Peyer's patch (tissue), 4 donors: ENCODE results near the gene KLHL25. TPM values are rescaled to one million over a fixed set of nuclear protein-coding genes. Genes with fewer than 3 reads are reported as not detected.

ENCODE experiments used
- DNase-seq, 3 donors: peaks; one replicate each; pipeline ENCODE4 v3.0.0-alpha.2; 2017 to 2019
- H3K27ac ChIP-seq, 4 donors: fragments of 200-600 bp; sonication (generic); one replicate each; pipeline ENCODE4 v1.5.1; 2016 to 2019
- H3K27me3 ChIP-seq, 2 donors: fragments of 200-600 bp; sonication (generic); one replicate each; pipeline ENCODE4 v1.5.1; 2019
- H3K36me3 ChIP-seq, 3 donors: fragments of 200-600 bp; sonication (generic); one replicate each; pipeline ENCODE4 v1.5.1; 2016 to 2019
- H3K4me1 ChIP-seq, 4 donors: fragments of 200-600 bp; sonication (generic); one replicate each; pipeline ENCODE4 v1.5.1; 2016 to 2019
- H3K4me3 ChIP-seq, 4 donors: fragments of 200-600 bp; sonication (generic); 1 replicate in 3 of 4; 2 replicates in 1 of 4; pipeline ENCODE4 v1.5.1; 2016 to 2019; ENCODE audit warnings: mild to moderate bottlenecking in 1 of 4
- H3K9me3 ChIP-seq, 4 donors: fragments of 200-600 bp; sonication (generic); one replicate each; pipeline ENCODE4 v1.5.1; 2016 to 2019; ENCODE audit warnings: mild to moderate bottlenecking in 1 of 4
- POLR2A ChIP-seq, 2 donors: fragments of 450-650 bp; IDR thresholded peaks; one replicate each; pipeline ENCODE4 v1.5.1; 2017; ENCODE audit warnings: antibody characterized with exemption in 2 of 2, mild to moderate bottlenecking in 2 of 2, moderate library complexity in 2 of 2
- total RNA-seq, 4 donors: library from RNA; depleted of rRNA; stranded (reverse); fragments of >200 nt; gene quantifications; one replicate each; pipeline ENCODE4 v1.1.0, GENCODE V29; 2016
- TF ChIP-seq, protein P1 (sequence below), 6 experiments: fragments of 450-650 bp in 4 of 6; fragments of 200-600 bp in 2 of 6; sonication (generic) in 1 of 6; IDR thresholded peaks; one replicate each; pipeline ENCODE4 v1.5.1; 2017 to 2019; ENCODE audit warnings: antibody characterized with exemption in 6 of 6, mild to moderate bottlenecking in 3 of 6, moderate library complexity in 1 of 6

Gene KLHL25
- total RNA-seq, 4 donors from 2014 or later = 9.9 to 23.6 (median 17.2) TPM

DNA sequence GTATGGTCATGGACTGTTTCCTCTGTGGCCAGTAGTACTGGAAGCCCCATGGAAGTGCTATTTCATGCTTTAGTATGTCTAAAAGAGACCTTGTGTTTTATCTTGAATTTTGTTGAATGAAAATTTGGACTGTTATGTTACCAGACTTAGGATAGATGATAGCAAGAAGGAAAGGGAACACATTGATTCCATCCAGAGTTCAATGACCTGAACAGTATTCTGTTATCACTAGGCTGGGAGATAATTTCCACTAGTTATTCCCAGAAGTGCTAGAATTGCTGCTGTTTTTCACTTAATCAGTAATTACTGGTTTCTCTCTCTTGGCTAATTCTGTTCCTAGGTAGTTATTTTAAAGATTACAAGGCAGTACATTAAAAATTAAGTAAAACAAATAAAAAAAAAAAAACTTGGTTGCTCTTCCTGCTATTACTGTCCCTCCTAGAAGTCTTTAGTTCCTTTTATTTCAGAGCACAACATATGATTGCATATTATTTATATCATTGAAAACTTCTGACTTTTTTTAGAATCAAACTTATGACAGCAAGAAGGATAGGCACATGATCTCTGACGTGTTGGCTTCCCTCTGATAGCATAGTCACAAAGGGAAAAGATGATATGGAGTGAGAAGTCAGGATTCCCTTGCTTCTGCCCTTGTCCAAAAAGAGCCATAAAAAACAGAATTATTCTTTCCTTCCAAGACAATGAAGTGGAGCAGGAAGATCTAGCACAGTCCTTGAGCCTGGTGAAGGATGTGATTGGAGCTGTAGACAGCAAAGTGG, 72.2 kb downstream of the KLHL25 start:
- Histone ChIP-seq H3K4me3 (no peak overlapping the region), H3K9me3 (no peaks in the 10 kb centered on the region), H3K4me1 (peaks cover 0 to 18% (median 0%) of the 10 kb centered on the region in 4 donors), H3K27ac (no peak overlapping the region), H3K36me3 (peaks cover 0 to 95% (median 0%) of the 10 kb centered on the region in 3 donors), H3K27me3 (no peaks in the 10 kb centered on the region)
- DNase-seq = no peak
- TF ChIP-seq POLR2A (IDR thresholded peaks at IDR 0.05) = no peak
- TF ChIP-seq, protein P1, sequence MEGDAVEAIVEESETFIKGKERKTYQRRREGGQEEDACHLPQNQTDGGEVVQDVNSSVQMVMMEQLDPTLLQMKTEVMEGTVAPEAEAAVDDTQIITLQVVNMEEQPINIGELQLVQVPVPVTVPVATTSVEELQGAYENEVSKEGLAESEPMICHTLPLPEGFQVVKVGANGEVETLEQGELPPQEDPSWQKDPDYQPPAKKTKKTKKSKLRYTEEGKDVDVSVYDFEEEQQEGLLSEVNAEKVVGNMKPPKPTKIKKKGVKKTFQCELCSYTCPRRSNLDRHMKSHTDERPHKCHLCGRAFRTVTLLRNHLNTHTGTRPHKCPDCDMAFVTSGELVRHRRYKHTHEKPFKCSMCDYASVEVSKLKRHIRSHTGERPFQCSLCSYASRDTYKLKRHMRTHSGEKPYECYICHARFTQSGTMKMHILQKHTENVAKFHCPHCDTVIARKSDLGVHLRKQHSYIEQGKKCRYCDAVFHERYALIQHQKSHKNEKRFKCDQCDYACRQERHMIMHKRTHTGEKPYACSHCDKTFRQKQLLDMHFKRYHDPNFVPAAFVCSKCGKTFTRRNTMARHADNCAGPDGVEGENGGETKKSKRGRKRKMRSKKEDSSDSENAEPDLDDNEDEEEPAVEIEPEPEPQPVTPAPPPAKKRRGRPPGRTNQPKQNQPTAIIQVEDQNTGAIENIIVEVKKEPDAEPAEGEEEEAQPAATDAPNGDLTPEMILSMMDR (IDR thresholded peaks at IDR 0.05) = no peak

DNA sequence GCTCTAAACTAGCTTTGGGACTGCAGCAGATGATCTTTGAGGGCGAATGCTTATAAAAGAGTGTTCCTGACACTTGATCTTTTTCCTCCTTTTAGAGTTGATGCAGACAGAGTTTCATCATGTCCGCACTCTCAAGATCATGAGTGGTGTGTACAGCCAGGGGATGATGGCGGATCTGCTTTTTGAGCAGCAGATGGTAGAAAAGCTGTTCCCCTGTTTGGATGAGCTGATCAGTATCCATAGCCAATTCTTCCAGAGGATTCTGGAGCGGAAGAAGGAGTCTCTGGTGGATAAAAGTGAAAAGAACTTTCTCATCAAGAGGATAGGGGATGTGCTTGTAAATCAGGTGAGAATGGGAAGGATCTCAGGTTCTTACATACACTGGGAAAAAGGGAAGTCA, 75.7 kb downstream of the KLHL25 start:
- no peak for DNase-seq
- H3K36me3 ChIP-seq = peaks cover 0 to 98% (median 0%) of the 10 kb centered on the region in 3 donors
- H3K27ac ChIP-seq = peak overlapping the region in 1 of 4 donors; percentile 22
- TF ChIP-seq, protein P1 (IDR thresholded peaks at IDR 0.05) = no peak
- no peak overlapping the region for H3K4me3 ChIP-seq
- H3K9me3 ChIP-seq = no peaks in the 10 kb centered on the region
- H3K27me3 ChIP-seq = no peaks in the 10 kb centered on the region
- no peaks in the 10 kb centered on the region for H3K4me1 ChIP-seq

- H3K4me3 ChIP-seq = no peak overlapping the region
- peak overlapping the region in 1 of 4 donors; percentile 22 for H3K27ac ChIP-seq
- no peaks in the 10 kb centered on the region for H3K27me3 ChIP-seq
- peaks cover 0 to 98% (median 0%) of the 10 kb centered on the region in 3 donors for H3K36me3 ChIP-seq
- no peaks in the 10 kb centered on the region for H3K9me3 ChIP-seq
- TF ChIP-seq POLR2A (IDR thresholded peaks at IDR 0.05) = no peak
- TF ChIP-seq, protein P1 (IDR thresholded peaks at IDR 0.05) = no peak
- no peaks in the 10 kb centered on the region for H3K4me1 ChIP-seq
- peak in 1 of 3 donors; percentile 42 for DNase-seq
Observed at GRCh38 chr15:85718271-85718971, 76.3 kb downstream of the KLHL25 start.

DNA sequence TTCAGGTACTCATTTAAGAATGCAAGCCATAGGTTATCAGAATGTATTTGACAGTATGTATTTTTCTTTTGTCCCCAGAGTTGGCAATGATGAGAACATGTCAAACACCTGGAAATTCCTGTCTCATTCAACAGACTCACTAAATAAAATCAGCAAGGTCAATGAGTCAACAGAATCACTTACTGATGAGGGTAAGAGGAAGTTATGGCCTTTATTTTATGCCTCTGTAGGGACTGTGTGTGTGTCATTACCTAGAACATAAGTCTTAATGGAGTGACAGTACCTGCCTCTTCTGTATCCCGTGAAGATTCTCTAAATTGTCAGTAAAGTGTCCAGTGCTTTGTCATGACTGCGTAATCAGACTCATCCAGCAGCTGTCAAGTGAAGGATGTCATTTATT, 77.5 kb downstream of the KLHL25 start:
- no peak for DNase-seq
- H3K27me3 ChIP-seq = no peaks in the 10 kb centered on the region
- H3K4me3 ChIP-seq = no peak overlapping the region
- no peaks in the 10 kb centered on the region for H3K9me3 ChIP-seq
- H3K27ac ChIP-seq = no peak overlapping the region
- no peak for TF ChIP-seq POLR2A (IDR thresholded peaks at IDR 0.05)
- TF ChIP-seq, protein P1 (IDR thresholded peaks at IDR 0.05) = no peak
- peaks cover 0 to 98% (median 0%) of the 10 kb centered on the region in 3 donors for H3K36me3 ChIP-seq
- no peaks in the 10 kb centered on the region for H3K4me1 ChIP-seq

- Histone ChIP-seq H3K4me3 (no peak overlapping the region), H3K27ac (no peak overlapping the region), H3K4me1 (no peaks in the 10 kb centered on the region), H3K36me3 (peaks cover 0 to 98% (median 0%) of the 10 kb centered on the region in 3 donors), H3K9me3 (no peaks in the 10 kb centered on the region), H3K27me3 (no peaks in the 10 kb centered on the region)
- no peak for DNase-seq
- no peak for TF ChIP-seq POLR2A (IDR thresholded peaks at IDR 0.05)
- TF ChIP-seq, protein P1 (IDR thresholded peaks at IDR 0.05) = no peak
Observed at GRCh38 chr15:85716261-85716660, 78.5 kb downstream of the KLHL25 start.
